NCI-H1930 (cell line): Measurements from ENCODE around the gene GRIPAP1.
"Not testable (repeated sequence)": the region's sequence is repeated elsewhere in the genome, so short reads cannot be mapped to it uniquely, and the experiment has no call there.

Experiments
- DNase-seq, 2 experiments: peaks; one replicate each; lab custom pipeline; 2025; lab: John Stamatoyannopoulos, UW

Gene GRIPAP1

GRCh38 chrX:48997455-48997854, 4.6 kb downstream of the GRIPAP1 start:
- DNase-seq: no peak

- no peak for DNase-seq
Observed at GRCh38 chrX:48996969-48997368, 5.1 kb downstream of the GRIPAP1 start.

GRCh38 chrX:48992341-48992740, 9.7 kb downstream of the GRIPAP1 start:
- DNase-seq: no peak

DNA sequence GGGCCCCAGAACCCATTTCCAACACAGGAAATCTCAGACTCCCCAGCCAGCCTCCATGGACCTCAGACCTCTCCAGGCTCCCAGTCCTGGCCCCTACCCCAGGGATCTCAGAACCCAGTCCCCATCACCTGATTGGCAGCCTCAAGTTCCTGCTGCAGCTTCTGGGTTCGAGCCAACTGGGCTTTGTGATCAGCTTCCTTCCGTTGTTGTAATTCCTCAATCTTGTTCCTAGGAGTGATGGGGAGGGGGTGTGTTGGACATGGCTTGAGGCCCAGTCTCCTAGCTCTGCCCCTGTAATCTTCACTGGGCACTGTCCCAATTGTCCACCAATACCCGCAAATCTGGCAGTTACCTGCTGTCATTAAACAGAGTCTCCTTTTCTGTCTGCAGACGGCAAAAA, 12.6 kb downstream of the GRIPAP1 start:
- no peak for DNase-seq

DNA sequence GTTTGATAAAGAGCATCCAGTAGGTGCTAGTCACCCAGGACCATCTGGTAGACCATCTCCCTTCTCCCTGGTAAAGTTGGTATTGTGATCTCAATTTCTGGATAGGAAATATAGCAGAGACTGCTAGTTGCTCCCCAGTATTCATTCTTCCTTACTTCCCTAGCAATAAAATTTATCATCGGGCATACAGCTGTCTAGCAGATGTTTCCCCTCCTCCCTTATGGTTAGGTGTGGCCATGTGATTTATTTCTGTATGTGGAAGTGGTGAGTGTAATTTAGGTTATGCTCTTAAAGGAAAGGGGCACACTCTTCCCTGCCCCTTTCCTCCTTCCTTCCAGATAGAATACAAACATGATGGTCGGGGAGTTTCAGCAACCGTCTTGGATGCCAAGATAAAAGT, 18.2 kb downstream of the GRIPAP1 start:
- DNase-seq: no peak

DNA sequence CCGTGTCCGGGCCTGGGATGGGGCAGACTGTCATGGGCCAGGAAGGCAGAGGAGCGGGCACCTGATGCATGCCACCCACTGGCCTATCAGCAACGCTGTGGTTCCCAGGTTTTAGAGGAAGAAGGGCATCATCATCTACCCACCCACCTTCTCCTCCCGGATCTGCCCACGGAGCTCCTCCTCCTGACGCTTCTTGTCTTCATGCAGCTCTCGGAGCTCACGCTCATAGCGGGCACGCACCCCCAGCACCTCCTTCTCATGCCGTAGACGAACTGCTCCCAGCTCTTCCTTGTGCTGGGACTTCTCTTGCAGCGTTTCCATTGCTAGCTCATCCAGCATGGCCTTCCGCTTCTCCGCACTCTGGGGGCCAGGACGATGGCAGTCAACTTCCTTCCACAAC, 19.0 kb downstream of the GRIPAP1 start:
- DNase-seq: no peak

- no peak for DNase-seq
Observed at GRCh38 chrX:48981178-48981577, 20.9 kb downstream of the GRIPAP1 start.

- DNase-seq: not testable (repeated sequence)
Observed at GRCh38 chrX:48980341-48980740, 21.7 kb downstream of the GRIPAP1 start.

DNA sequence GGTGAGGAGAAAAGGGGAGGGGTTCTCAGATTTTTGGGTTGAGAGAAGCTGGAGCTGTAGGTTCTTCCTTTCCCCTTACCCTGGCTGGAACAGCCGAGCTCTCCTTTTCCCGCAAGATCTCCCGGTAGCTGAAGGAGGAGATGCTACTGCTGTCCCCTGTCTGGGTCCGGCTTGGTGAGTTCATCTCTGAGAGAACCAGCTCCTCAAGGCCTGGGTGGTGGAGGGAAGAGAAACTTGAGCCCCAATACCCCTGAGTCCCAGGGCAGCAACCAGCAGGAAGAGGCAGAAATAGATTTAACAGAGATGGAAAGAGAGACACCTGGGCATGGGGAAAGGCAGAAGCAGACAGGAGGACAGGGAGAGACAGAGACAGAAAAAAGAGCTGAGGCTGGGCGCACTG, 23.8 kb downstream of the GRIPAP1 start:
- no peak for DNase-seq

GRCh38 chrX:48976086-48976485, 26.0 kb downstream of the GRIPAP1 start:
- DNase-seq: no peak

DNA sequence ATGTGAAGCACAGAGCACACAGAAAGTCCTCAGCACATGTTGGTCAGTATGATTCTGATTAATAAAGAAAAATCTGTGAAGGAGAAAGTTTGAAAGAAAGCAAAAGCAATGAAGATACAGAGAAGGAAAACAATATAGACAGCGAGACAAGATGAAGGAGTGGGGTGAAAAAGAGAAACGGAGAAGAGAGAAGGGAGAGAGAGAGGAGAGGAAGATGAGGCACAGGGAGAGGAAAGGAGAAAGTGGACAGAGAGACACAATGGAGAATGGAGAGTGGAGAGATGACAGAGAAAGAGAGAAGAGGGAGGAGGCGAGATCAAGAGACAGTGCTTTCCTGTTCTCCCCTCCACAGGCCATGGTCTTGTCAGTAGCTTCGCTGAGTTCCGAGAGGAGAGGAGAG, 26.5 kb downstream of the GRIPAP1 start:
- DNase-seq: no peak

DNA sequence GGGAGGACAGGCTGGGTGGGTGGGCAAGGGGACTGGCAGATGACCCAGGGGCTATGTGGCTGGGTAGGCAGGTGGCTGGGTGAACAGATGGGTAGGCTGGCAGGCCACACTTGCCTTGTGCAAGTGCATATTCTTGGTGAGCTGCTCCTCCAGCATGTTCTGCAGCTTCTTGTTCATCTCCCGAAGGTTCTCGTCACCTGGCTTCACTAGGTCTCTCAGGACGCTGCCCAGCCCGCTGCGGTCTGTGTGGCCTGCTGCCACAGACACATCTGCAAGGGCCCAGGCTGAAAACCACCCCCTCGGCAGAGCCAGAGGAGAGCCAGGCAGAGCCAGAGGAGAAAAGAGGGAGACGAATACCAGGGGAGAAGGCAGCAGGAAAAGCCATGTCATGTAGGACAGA, 27.0 kb downstream of the GRIPAP1 start:
- no peak for DNase-seq

DNA sequence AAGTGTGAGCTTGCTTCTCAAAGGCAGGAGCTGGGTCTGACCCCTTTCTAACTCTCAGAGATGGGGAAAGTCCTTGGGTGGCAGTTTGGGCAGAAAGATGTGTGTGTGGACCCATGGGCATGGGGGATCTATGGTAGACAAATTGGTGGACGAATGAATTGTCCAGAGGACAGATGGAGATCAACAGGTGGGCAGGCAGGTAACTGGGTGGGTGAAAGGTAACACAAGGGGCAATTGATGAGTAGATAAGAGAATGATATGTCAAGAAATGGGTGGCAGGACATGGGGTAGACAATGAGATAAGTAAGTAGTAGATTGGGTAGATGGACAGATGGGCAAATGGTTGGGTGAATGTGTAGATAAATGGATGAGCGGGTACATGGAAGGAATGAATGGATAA, 27.5 kb downstream of the GRIPAP1 start:
- DNase-seq: no peak

DNA sequence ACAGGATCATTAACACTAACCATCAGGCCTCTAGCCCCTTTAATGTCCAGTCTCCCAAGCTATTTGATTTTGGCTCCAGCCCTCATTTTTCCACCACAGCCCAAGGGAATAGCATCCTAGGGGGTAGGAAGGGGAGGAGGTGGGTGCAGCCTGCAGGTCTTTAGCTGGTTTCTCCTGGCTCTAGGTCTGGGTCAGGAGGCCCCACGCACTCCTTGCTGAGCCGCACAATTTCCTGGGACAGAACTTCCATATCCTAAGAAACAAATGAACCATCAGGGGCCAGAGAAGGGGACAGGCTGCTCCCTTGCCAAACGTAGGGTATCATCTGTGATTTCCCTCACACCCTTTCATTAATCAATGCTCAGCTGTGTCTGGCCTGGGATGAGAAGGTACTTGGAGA, 28.0 kb downstream of the GRIPAP1 start:
- no peak for DNase-seq

DNA sequence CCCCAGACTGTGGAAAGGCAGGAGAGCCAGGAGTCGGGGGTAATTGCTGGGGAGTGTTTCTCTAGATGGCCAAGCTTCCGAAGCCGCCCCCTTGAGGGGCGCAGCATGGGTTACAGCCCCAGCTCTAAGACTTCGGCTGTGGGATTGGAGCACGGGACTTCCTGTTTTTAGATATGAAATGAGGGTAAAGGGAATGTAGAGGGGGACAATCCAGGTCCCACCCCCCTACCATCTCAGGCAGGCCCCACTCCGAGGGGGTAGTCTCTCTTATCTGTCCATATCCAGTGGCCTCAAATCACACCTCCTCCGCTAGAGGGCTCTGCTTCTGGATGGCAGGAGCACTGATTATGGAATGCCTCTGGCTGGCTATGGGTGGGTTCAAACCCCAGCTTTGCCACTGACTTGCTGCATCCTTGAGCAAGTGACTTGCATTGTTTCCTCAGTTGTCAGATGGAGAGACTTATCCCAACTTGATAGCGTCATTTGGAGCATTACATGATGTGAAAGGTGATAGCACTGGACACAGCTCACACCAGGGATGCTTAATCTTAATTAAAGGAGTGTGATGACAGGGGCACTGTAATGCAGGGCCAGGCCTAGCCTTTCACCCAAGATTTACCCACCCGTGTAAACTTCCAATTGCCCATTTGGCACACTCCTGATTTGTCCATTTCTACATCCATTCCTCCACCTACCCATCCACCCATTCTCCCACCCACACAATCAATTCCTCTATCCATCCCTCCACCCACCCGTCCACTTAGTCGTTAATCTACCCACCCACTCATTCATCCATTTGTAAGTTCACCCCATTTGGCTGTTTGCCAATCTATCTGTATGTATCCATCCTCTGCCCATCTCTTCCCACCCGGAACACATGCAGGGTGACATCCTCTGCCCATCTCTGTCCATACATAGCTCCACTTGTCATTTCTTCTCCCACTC, 29.6 kb downstream of the GRIPAP1 start:
- peak; percentile 23 to 44 for DNase-seq

- DNase-seq: peak in 1 of 2 experiments; percentile 8
Observed at GRCh38 chrX:48971249-48972219, 30.5 kb downstream of the GRIPAP1 start, which contains the start of gene KCND1. KCND1 (minus strand) TSS chrX:48971844; CDS start chrX:48970271, 1,573 bp downstream.

- no peak for DNase-seq
Observed at GRCh38 chrX:48969471-48969870, 32.6 kb downstream of the GRIPAP1 start.

GRCh38 chrX:48968377-48968776, 33.7 kb downstream of the GRIPAP1 start:
- no peak for DNase-seq

DNA sequence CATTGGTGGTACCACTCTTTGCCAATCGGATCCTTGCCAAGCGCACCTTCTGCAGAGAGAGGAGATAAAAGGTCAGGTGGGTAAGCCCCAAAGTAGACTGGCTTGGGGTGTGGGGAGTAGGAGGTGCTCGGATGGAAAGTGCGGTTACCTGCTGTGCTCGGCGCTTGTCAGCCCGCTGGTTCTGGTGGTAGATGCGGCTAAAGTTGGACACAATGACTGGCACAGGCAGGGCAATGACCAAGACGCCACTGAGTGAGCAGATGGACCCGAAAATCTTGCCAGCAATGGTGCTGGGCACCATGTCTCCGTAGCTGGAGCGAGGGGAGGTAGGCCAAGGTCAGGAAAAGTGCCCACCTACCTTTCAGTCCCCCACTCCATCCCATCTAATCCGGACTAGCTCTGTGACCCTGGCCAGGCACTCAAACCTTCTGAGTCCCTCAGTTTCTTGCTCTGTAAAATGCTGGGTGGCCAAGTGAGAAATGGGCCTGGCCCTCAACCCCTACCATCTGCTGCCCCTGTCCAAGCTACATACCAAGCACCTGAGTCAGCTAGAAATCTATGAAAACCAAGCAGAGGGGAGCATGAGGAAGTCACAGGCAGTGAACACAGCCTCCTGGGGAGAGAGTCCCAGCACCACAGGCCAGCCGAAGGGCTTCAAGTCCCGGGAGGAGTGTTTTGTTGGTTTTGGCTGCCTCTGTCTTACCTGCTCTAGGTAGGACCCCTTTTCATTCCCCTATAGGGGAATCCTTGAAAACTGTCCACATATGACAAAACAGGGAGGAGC, 35.1 kb downstream of the GRIPAP1 start:
- no peak for DNase-seq

- DNase-seq: no peak
Observed at GRCh38 chrX:48965959-48966358, 36.1 kb downstream of the GRIPAP1 start.

GRCh38 chrX:48961585-48962091, 40.4 kb downstream of the GRIPAP1 start:
- no peak for DNase-seq

GRCh38 chrX:48960291-48960690, 41.8 kb downstream of the GRIPAP1 start:
- DNase-seq: no peak
